Aorta (tissue), 5 donors: ENCODE measurements around the gene DAPP1. TPM values are rescaled to one million over a fixed set of nuclear protein-coding genes. Genes with fewer than 3 reads are reported as not detected.

Source experiments
- ATAC-seq: fragments of 200-7000 bp; cut with Tn5 transposase; one replicate; pipeline ENCODE4 v1.9.1; 2022; ENCODE audit warnings: moderate library complexity; ENCODE audit not compliant: low FRiP score
- DNase-seq, 2 donors: peaks; one replicate each; pipeline ENCODE4 v3.0.0-alpha.2; 2020
- H3K27ac ChIP-seq, 2 donors: one replicate each; pipeline ENCODE4 v1.5.1; 2013; ENCODE audit warnings: low read length in 2 of 2, mild to moderate bottlenecking in 2 of 2, moderate library complexity in 2 of 2, control low read depth in 1 of 2, inconsistent platforms in 1 of 2, low read depth in 1 of 2
- H3K27me3 ChIP-seq, 2 donors: one replicate each; pipeline ENCODE4 v1.6.1; 2013; ENCODE audit warnings: control low read depth in 1 of 2, low read length in 1 of 2, mild to moderate bottlenecking in 1 of 2, moderate library complexity in 1 of 2; ENCODE audit not compliant: insufficient read depth in 2 of 2, control insufficient read depth in 1 of 2
- H3K36me3 ChIP-seq, 2 donors: one replicate each; pipeline ENCODE4 v1.6.1; 2013; ENCODE audit warnings: control low read depth in 1 of 2, low read length in 1 of 2, mild to moderate bottlenecking in 1 of 2; ENCODE audit not compliant: insufficient read depth in 2 of 2, control insufficient read depth in 1 of 2
- H3K4me1 ChIP-seq, 2 donors: one replicate each; pipeline ENCODE4 v1.6.1; 2013; ENCODE audit warnings: low read length in 2 of 2, control low read depth in 1 of 2, mild to moderate bottlenecking in 1 of 2, moderate library complexity in 1 of 2; ENCODE audit not compliant: insufficient read depth in 2 of 2, control insufficient read depth in 1 of 2
- H3K4me3 ChIP-seq, 2 donors: one replicate each; pipeline ENCODE4 v1.5.1; 2013; ENCODE audit warnings: low read length in 2 of 2, control low read depth in 1 of 2, mild to moderate bottlenecking in 1 of 2
- H3K9me3 ChIP-seq: one replicate; pipeline ENCODE4 v1.6.1; 2013; ENCODE audit warnings: mild to moderate bottlenecking, low read length; ENCODE audit not compliant: control insufficient read depth
- WGBS, 2 donors: extraction: QIAGEN DNeasy Blood & Tissue Kit; methylation state at CpG; one replicate each; pipeline ENCODE4 v1.1.7; 2013; 5-methylcytosine and 5-hydroxymethylcytosine counted together
- intact Hi-C, 2 donors: fragments of 100-400 bp; cut with DNase I; formaldehyde crosslinking; loops; one replicate each; pipeline versions ENCODE4 v1.14.2 to v1.15.0; 2022
- polyA plus RNA-seq, 2 donors: library from polyadenylated mRNA; stranded (reverse); fragments of 200-250 nt; gene quantifications; one replicate each; pipeline ENCODE4 v1.2.3, GENCODE V29; 2013
- total RNA-seq, 2 donors: library from RNA; stranded (reverse); fragmentation: NEBNext Ultra II Directional; extraction: Animal tissue kit (Norgen Biotek cat#: 25700); gene quantifications; one replicate each; pipeline ENCODE4 v1.2.1, GENCODE V29; 2021
- donor health status: healthy with polysubstance abuse.
- donor health status: Bipolar disorder and iron deficiency.
- donor health status: DM: no; HTN: no; CAD: no.
- donor health status: DM: no; HTN: no; CAD: no.
- donor health status: DM: yes; HTN: yes; CAD: no.

The DAPP1 gene
- total and polyA plus RNA-seq, 4 donors: 0.28 to 6.4 (median 3.5) TPM

DNA sequence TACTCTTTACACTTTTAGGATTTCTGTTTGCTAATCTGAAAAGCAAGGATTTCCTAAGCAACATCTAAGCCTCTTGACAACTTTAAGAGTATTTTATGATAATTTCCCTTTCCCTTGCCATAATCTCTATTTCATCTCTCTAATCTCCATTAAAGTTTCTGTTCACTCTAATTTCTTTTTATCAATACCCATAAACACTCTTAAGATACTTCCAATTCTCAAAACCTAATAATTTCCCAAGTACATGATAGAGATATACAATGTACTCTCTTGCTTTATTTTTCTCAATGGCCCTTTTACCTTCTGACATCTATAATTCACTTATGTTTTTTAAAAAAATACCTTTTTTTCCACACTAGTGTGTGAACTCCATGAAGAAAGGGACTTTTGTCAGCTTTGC, 26.8 kb downstream of the DAPP1 start:
- intact Hi-C loops: no loop called here
- ATAC-seq (no peak), DNase-seq (no peak)
- Histone ChIP-seq H3K27me3 (no peaks in the 10 kb centered on the region), H3K4me1 (peaks cover 0 to 3% of the 10 kb centered on the region in 2 donors), H3K9me3 (no peaks in the 10 kb centered on the region), H3K4me3 (no peak overlapping the region), H3K27ac (no peak overlapping the region), H3K36me3 (no peaks in the 10 kb centered on the region)

DNA sequence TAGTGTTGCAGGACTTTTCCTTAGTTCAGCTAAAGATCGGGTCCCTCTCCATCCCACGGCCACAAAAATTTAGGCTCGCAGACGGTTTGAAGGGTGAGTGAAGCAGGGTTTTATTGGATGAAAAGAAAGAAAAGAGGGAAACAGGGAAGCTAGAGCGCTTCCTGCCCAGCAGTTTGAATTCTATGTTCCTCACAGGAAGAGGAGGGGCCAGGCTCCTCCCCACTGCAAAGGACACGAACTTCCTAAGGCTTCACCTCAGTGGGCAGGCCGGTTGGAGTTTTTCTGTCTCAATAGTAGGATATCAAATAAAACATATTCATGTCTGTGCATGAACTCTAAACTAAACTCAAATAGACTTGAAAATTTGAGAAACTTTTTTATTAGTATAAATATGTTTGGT, 27.4 kb downstream of the DAPP1 start:
- WGBS, 2 donors: 85% methylated on average over 7 of the region's 7 CpGs
- ATAC-seq: no peak
- DNase-seq: no peak
- Histone ChIP-seq H3K36me3 (no peaks in the 10 kb centered on the region), H3K27ac (no peak overlapping the region), H3K4me3 (no peak overlapping the region), H3K9me3 (no peaks in the 10 kb centered on the region), H3K27me3 (no peaks in the 10 kb centered on the region), H3K4me1 (peaks cover 0 to 3% of the 10 kb centered on the region in 2 donors)
- intact Hi-C loops: no loop called here

DNA sequence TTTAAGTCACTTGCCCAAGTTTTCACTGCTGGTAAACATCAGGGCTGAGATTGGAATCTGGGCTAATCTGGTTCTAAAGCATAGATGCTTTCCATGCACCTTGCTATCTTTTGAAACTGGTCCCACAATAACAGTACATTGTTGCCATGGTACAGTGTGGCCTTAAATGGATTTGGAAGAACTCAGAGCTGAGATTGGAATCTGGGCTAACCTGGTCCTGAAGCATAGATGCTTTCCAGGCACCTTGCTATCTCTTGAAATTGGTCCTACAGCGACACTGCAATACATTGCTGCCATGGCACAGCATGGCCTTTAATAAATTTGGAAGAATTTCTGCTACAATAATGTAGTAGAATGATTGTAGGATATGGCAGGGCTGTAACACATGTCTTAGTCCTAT, 28.6 kb downstream of the DAPP1 start:
- Histone ChIP-seq H3K27me3 (no peaks in the 10 kb centered on the region), H3K9me3 (no peaks in the 10 kb centered on the region), H3K4me3 (no peak overlapping the region), H3K36me3 (no peaks in the 10 kb centered on the region), H3K27ac (peak overlapping the region in 1 of 2 donors; percentile 44), H3K4me1 (peaks cover 0 to 3% of the 10 kb centered on the region in 2 donors)
- no peak for ATAC-seq
- intact Hi-C loops: no loop called here
- WGBS, 2 donors: 34 to 44% methylated on average over 1 of the region's 1 CpG
- DNase-seq: no peak

DNA sequence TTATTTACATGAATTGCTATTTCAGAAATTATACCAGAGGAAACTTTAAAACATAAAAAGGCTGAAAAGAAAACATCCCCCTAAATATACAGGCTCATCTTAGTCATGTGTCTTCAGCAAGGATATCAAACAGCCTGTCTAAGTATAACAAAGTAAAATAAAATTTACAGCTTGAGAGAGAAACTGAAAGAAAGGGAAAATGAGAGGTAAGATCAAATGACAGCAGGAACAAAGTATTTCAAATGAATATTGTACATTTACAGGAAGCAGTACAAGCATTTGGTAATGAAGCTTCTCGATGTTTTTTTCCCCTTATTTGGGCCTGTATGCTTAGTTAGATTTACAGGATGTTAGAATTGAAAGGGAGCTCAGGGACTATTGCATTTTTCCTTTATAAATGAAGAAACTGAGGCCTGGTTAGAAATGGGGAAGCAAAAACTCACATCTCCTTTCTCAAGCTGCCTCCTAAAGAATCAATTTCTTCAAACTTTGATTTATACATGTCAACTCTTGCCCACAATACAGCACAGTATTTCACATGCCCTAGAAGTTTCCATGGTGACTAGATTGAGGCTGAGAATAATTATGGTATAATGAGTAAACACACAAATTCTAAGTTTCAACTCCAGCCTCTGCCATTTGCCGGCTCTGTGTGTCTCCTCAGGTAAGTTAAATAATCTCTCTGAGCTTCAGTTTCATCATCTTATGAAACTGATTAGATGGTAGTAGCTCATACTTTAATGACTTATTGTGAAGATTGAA, 29.3 kb downstream of the DAPP1 start:
- H3K4me3 ChIP-seq: no peak overlapping the region
- no peaks in the 10 kb centered on the region for H3K27me3 ChIP-seq
- 71 to 72% methylated on average over 2 of the region's 2 CpGs for WGBS, 2 donors
- ATAC-seq (no peak), DNase-seq (no peak)
- no peaks in the 10 kb centered on the region for H3K9me3 ChIP-seq
- H3K27ac ChIP-seq: no peak overlapping the region
- H3K4me1 ChIP-seq: peaks cover 0 to 3% of the 10 kb centered on the region in 2 donors
- intact Hi-C loops: no loop called here
- no peaks in the 10 kb centered on the region for H3K36me3 ChIP-seq

DNA sequence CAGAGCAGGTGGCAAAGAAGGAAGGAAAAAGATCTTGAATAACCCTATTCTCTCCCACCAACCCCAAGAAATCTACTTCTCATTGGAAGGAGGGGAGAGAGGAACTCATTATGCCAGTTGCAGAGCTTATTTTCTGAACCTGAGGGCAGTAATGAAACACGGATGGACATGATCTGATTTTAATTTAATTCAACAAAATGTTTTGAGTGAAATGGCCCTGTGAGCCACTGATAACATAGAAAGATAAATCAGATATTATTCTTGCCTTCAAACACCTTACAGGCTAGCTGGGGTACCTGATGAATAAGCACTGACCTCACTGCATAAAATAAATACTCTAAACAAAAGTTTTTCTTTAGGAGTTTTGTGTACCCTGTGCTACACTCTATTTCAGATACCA, 30.3 kb downstream of the DAPP1 start:
- Histone ChIP-seq H3K36me3 (no peaks in the 10 kb centered on the region), H3K4me3 (no peak overlapping the region), H3K27me3 (no peaks in the 10 kb centered on the region), H3K27ac (no peak overlapping the region), H3K4me1 (peaks cover 0 to 3% of the 10 kb centered on the region in 2 donors), H3K9me3 (no peaks in the 10 kb centered on the region)
- 76 to 83% methylated on average over 1 of the region's 1 CpG for WGBS, 2 donors
- DNase-seq (no peak), ATAC-seq (no peak)
- intact Hi-C loops: no loop called here

DNA sequence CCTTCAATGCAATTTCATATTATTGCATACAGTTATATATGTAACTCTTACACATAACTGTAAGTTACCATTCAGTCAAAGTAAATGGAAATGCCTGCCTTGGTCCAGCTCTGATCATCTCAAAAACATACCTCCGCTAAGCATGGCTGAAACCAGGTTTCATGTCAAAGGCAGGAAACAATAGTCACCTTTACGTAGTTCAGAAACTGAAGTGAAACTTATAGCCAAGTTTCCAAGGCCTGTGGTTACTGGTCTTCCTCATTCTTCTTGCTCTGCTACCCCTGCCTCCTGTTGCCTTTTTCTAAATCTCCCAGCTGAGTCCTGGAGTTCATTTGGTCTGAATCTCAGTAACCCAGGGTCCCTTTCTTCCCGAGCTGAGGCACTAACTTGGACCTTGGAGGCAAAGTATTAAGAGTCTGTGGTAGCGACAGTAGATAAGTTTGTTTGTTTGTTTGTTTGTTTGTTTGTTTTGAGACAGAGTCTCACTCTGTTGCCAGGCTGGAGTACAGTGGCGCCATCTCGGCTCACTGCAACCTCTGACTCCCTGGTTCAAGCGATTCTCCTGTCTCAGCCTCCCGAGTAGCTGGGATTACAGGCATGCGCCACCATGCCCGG, 30.8 kb downstream of the DAPP1 start:
- H3K36me3 ChIP-seq: no peaks in the 10 kb centered on the region
- WGBS, 2 donors: 90 to 95% methylated on average over 10 of the region's 10 CpGs
- intact Hi-C loops: no loop called here
- H3K27me3 ChIP-seq: no peaks in the 10 kb centered on the region
- no peak for ATAC-seq
- no peak overlapping the region for H3K4me3 ChIP-seq
- no peak overlapping the region for H3K27ac ChIP-seq
- H3K9me3 ChIP-seq: no peaks in the 10 kb centered on the region
- no peak for DNase-seq
- peaks cover 0 to 3% of the 10 kb centered on the region in 2 donors for H3K4me1 ChIP-seq

DNA sequence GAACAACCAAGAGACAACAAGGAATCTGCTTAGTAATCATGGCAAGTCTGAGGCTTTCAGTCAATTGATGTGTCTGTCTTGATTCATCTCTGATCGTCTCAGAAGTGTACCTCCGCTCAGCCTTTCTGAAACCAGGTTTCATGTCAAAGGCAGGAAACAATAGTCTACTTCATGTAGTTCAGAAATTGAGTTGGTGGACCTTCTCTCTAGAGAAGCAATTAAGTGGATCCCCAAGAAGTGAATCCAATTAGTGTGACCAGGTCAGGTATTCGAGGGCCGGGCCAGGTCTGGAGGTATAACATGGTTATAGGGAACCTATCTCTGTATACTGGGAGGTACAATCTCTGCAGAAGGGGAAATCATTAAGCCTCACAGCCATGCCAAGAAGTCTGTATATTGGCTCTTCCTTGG, 32.0 kb downstream of the DAPP1 start:
- ATAC-seq (no peak), DNase-seq (no peak)
- 97% methylated on average over 4 of the region's 4 CpGs for WGBS, 2 donors
- Histone ChIP-seq H3K9me3 (no peaks in the 10 kb centered on the region), H3K27me3 (no peaks in the 10 kb centered on the region), H3K36me3 (no peaks in the 10 kb centered on the region), H3K4me1 (peaks cover 0 to 3% of the 10 kb centered on the region in 2 donors), H3K27ac (no peak overlapping the region), H3K4me3 (no peak overlapping the region)
- intact Hi-C loops: no loop called here

DNA sequence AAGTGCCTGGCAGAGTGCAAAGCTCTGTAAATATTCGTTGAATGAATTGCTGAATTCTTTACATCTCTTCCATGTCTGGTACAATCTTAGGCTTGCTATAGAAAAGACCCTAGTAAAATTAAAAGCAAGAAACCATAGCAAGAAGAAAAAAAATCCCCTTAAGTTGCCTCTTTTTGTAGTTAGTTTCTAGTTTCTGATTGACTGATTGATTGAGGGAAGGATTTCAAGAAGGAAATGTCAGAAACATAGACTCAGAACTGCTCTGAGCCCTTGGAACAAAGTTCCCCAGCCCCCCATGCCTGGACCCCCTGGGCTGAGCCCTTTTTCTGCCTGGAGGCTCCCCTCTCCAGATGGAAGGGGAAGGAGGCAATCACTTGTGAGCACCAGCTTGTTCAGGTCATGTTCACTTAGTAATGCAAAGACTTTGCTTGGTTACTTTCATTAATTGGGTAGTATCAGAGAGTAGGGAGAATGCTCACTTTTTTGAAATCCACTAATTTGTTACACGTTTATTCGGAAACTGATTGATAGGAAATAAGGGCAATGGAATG, 35.6 kb downstream of the DAPP1 start:
- ATAC-seq (no peak), DNase-seq (no peak)
- Histone ChIP-seq H3K4me1 (no peaks in the 10 kb centered on the region), H3K27me3 (no peaks in the 10 kb centered on the region), H3K27ac (no peak overlapping the region), H3K36me3 (no peaks in the 10 kb centered on the region), H3K4me3 (no peak overlapping the region), H3K9me3 (no peaks in the 10 kb centered on the region)
- 87 to 90% methylated on average over 3 of the region's 3 CpGs for WGBS, 2 donors
- intact Hi-C loops: no loop called here

DNA sequence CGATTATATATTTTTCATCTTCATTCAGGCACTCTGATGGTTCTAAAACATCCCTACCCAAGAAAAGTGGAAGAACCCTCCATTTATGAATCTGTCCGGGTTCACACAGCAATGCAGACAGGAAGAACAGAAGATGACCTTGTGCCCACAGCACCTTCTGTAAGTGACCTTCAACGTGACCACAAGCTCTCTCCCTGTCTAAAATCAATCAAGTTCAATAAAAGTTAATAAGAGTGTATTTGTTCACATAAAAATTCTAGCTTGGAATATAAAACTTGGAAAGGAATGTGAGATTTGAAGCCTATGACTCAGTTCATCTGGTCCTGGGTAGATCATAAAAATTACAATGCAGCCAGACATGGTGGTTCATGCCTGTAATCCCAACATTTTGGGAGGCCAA, 36.6 kb downstream of the DAPP1 start:
- WGBS, 2 donors: 92% methylated on average over 3 of the region's 3 CpGs
- Histone ChIP-seq H3K4me3 (no peak overlapping the region), H3K36me3 (no peaks in the 10 kb centered on the region), H3K9me3 (no peaks in the 10 kb centered on the region), H3K4me1 (no peaks in the 10 kb centered on the region), H3K27ac (no peak overlapping the region), H3K27me3 (no peaks in the 10 kb centered on the region)
- intact Hi-C loops: no loop called here
- ATAC-seq (no peak), DNase-seq (no peak)
